Effector CD4-positive, alpha-beta T cell (primary cell): Measurements from ENCODE around the gene PCCA.
"Not testable (repeated sequence)": the region's sequence is repeated elsewhere in the genome, so short reads cannot be mapped to it uniquely, and the experiment has no call there.

ENCODE experiments used
- DNase-seq: peaks from one replicate; pipeline ENCODE4 v3.0.0-alpha.2; 2020

The PCCA gene

DNA sequence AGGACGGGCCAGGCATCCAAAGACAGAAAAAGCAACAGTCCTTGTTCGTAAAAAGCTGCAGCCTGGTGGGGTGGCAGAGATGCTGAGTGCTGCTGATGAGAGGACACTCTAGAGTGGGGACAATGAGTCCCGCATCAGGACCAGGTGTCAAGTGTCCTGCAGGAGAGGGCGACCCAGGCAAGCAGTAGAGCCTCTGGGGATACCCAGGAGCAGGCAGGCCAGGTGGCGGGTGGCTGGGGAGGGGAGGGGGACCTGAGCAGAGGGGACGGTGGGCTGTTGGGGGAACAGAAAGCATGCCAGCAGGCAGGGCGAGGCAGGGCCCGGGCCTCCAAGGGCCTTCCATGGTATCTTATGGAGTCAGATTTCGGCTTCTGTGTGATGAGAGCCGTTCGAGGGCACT, 463.9 kb downstream of the PCCA start:
- no peak for DNase-seq

DNA sequence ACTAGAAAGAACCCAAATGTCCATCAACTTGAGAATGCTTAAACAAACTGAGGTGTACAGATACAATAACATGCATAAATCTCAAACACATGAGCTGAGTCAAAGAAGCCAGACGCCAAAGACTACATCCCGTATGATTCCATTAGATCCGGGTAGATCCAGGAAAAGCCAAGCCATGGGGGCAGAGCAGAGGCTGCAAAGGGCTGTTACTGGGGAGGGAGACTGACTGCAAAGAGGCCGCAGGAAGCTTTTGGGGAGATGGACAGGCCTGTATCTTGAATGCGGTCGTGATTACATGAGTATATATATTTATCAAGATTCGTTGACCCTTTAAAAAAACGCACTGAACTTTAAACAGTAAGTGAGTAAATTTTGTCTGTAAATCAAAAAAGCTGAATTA, 471.0 kb downstream of the PCCA start:
- DNase-seq: no peak

DNA sequence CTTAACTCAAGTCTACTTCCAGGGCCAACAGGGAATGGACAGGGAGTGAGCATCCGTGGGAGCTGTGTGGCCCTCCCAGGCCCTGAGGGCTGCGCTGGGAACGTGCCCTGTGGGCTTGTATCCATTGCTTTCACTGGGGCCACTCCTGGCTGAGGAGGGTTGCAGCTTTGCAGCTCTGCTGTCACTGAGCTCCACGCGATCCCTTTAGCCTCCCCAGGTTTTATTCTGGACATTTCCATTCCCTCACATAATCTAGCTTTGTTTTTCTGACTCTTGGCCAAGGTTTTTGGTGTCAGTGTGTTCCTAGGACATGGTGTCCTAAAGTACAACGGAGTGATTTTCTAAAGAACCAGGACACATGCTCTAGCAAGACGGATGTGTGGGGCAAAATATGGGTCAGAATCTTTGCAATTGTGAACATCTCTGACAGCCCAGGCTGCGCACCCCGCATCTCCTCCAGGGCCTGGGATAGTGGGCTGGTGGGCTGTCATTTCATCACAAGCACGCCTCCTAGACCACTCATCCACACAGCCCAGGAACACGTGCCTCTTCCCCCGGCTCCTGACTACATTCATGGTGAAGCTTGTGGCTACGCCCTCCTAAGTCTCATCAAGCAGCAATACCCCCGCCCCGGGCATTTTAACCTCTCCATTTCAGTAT, 471.7 kb downstream of the PCCA start:
- DNase-seq: no peak

DNA sequence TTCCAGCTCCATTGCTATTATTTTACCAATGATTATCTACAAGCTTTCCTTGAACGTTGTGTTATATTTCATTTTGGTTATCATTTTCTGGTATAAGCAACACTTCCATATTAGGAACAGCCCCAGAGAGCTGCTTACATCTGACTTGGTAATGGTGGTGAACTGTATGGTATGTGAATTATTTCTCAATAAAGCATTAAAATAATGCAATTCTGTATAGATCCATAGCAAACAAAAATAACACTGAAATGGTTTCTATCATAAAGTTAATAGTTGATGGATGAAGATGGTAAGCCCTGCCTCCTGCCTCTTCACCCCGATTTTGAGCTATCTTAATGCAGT, 472.2 kb downstream of the PCCA start:
- DNase-seq: no peak

DNA sequence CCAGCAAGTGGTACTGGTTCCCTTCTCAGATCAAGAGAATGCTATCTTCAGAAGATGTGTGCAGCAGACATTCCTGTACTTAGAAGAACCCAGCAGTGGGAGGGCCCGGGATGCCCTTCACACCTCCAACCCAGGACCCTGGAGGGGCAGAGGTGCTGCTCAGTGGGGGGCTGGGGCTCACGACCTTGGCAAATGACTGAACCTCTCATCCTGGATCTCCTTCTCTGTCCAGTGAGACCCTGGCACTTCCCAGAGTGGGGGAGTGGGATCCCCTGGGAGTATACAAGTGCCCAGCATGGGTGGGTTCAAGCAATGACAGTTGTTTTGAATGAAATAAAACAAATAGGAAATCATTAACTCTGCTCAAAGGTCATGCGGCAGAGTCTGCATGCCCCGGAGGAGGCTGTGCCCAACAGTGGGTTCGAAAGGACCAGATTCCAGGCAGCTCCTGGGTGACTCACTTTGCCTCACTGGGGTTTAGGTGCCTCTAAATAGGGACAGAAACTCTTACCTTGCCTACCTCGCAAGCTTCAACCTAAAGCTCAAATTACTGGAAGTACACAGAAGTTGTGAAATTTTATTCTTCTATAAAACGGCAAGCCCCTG, 472.8 kb downstream of the PCCA start:
- DNase-seq: no peak

DNA sequence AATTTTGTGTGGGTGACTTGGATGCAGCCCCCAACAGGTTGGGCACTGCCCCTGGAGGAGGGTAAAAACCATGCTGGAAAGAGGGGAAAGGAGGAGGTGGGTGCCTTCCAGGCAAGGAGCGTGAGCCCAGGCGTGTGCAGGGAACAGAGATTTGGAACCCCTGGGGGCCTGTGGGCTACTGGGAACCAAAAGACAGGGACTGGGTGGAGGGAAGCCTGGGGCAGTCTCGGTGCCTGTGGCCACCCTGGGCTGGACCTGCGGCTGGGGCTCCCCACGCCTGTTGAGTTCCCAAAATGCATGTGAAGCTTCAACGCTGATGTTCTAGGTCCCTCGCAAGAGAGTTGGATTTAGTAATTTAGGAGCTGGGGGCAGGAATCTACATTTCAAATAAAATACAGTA, 474.9 kb downstream of the PCCA start:
- no peak for DNase-seq

DNA sequence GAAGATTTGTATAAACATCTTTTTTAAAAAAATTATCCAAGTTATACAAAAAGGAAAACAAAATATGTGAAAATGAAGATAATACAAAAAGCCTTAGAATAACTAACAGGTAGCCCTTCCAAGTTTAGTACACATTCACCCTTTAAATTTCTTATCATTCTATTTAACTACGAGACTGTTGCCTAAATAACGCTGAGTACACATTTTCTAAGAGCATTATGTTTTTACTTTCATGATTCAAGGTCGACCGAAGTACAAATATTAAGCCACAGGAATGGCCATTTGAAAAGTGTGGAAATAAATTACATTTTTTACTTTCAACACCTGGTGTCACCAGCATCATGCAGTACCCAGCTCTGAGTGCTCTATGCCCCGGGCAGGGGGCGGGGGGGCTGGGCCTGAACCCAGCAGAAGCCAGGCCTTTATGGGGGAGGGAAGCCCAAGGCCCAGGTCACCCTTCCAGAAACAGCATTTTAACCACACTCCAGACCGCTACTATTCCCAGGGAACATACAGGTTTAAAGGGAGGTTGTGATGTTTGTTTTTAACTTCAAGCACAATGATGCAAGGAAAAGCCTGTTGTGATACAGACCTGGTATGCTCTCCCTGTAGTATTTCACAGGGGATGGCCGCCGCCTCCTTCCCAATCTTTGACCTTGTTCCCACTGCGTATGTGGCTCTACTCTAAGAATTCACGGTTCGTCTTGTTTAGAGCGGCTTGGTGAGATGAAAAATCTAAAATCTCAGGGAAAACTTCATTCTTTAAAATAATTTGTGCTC, 475.7 kb downstream of the PCCA start:
- no peak for DNase-seq

DNA sequence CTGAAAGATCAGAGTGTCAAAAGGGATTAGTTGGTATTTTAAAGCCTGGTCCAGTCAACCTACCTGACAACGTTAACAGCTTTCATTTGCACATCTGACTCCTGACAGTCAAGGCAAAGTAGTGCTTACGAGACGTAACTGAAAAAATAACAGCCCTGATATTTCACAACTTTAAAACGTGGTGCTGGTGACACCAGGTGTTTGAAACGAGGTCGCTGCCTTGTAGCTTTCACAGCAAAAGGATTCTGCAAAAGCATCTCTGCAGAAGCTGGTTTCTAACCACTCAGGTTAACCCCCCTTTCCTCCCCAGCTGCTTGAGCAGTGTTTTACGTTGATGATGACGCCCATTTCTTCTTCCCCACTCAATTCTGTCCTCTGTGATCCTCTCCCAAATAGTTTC, 476.4 kb downstream of the PCCA start:
- no peak for DNase-seq

DNA sequence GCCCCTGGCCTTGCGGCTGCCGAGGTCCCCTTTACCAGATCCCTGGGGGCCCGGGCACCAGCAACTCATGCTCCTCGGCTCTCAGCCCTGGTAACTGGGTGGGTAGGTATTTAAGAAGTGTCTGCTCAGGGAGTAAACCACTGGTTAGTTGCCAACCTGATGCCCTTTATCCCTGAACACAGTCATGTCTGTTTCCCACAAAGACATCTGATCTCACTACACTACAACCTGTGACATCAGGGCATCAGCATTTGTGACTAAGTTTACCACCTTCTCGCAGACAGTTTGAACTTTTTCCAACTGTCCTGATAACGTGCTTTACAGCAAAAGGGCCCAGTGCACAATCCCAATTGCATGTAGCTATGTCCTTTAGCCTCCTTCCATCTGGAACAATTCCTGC, 477.6 kb downstream of the PCCA start:
- no peak for DNase-seq

DNA sequence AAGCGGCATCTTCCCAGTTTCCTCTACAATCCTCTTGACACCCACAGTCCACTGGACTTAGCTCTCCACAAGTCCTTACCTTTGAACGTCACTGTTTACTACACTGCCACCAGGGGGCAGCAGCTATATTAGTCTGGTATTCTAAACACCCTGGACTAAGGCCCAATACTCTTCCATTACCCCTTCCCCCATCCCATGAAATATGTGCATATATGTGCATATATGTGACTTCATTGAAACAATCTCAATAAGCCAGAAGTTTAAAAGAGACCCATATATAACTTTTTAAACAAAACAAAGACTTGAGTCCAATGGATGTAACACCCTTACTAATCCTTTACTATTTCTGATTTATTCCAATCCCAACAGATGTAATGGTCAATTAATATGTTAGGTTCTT, 484.2 kb downstream of the PCCA start:
- DNase-seq: peak; percentile 75

DNA sequence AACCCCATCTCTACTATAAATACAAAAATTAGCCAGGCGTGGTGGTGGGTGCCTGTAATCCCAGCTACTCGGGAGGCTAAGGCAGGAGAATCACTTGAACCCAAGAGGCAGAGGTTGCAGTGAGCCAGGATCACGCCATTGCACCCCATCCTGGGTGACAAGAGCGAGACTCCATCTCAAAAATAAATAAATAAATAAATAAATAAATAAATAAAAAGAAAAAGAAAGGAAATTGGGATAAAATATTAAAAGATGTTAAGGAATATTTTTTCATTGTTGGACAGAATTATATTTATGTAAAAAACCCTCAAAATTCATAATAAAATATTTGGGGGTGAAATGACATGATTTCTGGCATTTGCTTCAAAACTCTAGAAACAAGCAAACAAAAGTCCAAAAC, 488.3 kb downstream of the PCCA start:
- not testable (repeated sequence) for DNase-seq
